ENCODE results near the gene GPR62. TPM values are rescaled to one million over a fixed set of nuclear protein-coding genes. Genes with fewer than 3 reads are reported as not detected.

GPR62 gene
- polyA plus RNA-seq, 1 donor: 0.18 TPM

DNA sequence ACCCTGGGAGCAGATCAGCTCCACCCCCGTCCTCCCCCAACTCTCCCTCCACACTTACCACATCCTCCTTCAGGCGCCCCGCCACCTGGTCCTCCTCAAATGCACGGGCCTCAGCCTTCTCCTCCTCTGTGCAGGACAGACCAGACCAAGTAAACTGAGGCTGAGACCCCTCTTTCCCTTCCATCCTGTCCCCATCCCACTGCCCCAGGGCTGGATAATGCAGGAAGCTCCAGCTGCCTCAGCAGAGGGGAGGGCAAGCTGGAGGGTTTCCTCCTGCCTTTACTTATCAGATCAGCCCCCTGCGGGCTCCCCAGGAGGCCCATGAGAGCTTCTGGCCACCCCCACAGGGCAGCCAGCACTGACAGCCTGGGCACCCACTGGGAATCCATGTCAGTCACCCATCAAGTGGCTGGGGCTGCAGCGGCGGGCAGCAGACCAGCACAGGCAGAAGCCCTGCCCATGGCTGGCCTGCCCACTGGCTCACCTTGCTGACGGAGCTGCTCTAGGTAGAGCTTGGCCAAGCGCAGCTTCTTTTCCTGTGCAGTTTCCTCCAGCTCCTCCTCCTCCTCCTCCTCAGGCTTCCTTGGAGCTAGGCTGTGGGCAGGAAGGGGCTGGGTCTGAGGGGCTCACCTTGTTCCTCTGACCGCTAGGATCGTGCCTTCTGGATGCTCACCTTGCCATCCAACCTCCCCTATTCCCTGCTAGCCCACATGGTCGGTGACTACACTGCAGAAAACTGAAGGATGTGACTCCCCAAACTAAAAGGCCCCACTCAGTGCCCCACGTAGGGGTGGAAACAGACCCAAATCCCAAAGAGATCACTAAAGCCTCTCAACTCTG, 17.4 kb upstream of the GPR62 start:
- Histone ChIP-seq H3K9me3 (ENCODE audit: control insufficient read depth, low read depth, low read length) (no peaks in the 10 kb centered on the region), H3K36me3 (ENCODE audit: control insufficient read depth, insufficient read depth, low read length) (peaks cover 62% of the 10 kb centered on the region), H3K27ac (ENCODE audit: low read length) (no peak overlapping the region), H3K27me3 (ENCODE audit: control insufficient read depth, insufficient read depth, low read length) (no peaks in the 10 kb centered on the region), H3K4me1 (ENCODE audit: control insufficient read depth, insufficient read depth, low read length) (peaks cover 7% of the 10 kb centered on the region), H3K4me3 (ENCODE audit: low read length) (no peak overlapping the region)
- no peak for DNase-seq
- no CpG with 5 or more reads among the region's 13 CpGs for WGBS (ENCODE audit: insufficient coverage, low lambda C conversion rate)

DNA sequence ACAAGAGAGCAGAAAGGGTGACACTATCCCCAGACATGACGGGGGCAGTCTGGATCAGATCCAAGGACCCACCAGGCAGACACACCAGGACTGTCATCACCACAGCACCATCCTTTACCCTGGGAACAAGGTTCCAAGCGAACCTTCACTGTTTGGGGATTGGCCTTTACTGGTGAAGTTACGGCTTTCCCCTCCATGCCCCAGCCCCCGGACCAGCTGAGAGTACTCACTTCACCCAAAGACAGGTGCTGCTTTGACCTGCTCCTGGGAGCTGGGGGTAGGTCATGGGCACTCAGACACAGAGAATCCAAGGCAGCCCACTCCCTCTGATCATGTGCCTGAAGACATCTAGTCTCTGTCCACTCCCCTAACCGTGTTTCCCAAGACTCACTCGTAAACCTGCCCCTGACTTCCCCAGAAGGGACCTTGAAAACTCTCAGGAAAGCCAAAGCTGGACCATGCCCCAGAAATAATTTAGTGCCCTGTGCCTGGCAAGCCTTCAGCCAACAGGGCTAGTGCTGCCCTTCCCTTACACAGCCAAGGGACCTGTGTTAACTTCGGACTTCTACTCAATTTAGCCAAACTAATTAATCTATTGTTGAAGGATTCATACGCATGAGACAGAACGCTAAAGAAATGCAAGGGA, 16.3 kb upstream of the GPR62 start:
- H3K36me3 ChIP-seq (ENCODE audit: control insufficient read depth, insufficient read depth, low read length): peaks cover 53% of the 10 kb centered on the region
- no peak for DNase-seq
- WGBS (ENCODE audit: insufficient coverage, low lambda C conversion rate): 70% methylated on average over 2 of the region's 9 CpGs

DNA sequence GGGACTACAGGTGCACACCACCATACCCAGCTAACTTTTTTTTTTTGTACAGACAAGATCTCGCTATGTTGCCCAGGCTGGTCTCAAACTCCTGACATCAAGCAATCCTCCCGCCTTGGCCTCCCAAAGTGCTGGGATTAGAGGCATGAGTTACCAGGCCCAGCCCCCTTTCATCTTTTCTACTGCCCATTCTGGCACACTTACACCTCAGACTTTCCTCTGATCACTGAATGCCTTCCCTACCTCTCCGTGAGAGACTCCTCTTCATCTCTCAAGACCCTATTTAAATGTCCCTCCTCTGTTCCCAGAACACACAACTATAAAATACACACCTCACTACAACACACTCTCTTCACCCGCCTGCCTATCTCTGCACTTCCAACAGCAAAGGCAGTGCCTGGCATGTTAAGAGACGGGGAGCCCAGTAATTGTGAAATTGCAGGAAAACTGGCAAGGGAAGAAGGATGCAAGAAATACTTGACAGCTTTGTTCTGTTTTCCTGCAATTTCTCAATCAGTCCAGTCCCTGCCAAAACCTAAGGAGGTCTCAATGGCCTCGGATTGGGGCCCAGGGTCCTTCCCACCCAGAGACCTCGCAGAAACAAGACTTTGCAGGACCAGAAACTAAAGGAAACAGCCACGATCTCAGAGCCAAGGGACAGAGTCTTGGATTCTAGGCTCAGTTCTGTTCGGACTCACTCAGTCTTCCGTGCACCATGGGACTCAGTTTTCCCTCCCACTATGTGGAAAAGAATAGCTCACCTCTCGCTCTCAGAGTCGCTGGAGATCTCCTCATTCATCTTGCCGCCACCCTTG, 14.3 kb upstream of the GPR62 start:
- DNase-seq: no peak

More for the DNA sequence above, 16.3 kb upstream of the GPR62 start:
- Histone ChIP-seq H3K4me1 (ENCODE audit: control insufficient read depth, insufficient read depth, low read length) (peaks cover 14% of the 10 kb centered on the region), H3K27me3 (ENCODE audit: control insufficient read depth, insufficient read depth, low read length) (no peaks in the 10 kb centered on the region), H3K9me3 (ENCODE audit: control insufficient read depth, low read depth, low read length) (no peaks in the 10 kb centered on the region), H3K27ac (ENCODE audit: low read length) (no peak overlapping the region), H3K4me3 (ENCODE audit: low read length) (no peak overlapping the region)

DNA sequence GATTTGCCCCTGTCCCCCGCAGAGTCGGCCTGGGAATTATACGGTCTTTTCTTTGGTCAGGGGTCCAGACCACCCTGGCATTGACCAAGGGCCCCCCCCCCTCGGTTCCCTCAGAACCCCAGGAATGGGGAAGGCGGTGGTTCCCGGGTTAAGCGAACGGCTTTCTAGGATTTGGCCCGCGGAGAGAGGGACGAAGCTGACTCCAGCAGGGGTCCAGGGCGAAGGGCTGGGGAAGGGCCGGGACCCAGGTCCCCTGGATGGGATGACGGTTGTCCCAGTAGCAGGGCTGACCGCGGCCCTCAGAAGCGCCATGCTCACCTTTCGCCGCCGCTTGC, 13.8 kb upstream of the GPR62 start:
- WGBS (ENCODE audit: insufficient coverage, low lambda C conversion rate): no CpG with 5 or more reads among the region's 20 CpGs
- Histone ChIP-seq H3K4me1 (ENCODE audit: control insufficient read depth, insufficient read depth, low read length) (peaks cover 14% of the 10 kb centered on the region), H3K36me3 (ENCODE audit: control insufficient read depth, insufficient read depth, low read length) (peaks cover 31% of the 10 kb centered on the region), H3K27ac (ENCODE audit: low read length) (peak overlapping the region; percentile 36), H3K27me3 (ENCODE audit: control insufficient read depth, insufficient read depth, low read length) (no peaks in the 10 kb centered on the region), H3K4me3 (ENCODE audit: low read length) (peak overlapping the region; percentile 90), H3K9me3 (ENCODE audit: control insufficient read depth, low read depth, low read length) (no peaks in the 10 kb centered on the region)
- DNase-seq: no peak

More for the DNA sequence above, 14.3 kb upstream of the GPR62 start:
- 67% methylated on average over 1 of the region's 13 CpGs for WGBS (ENCODE audit: insufficient coverage, low lambda C conversion rate)
- peaks cover 35% of the 10 kb centered on the region for H3K36me3 ChIP-seq (ENCODE audit: control insufficient read depth, insufficient read depth, low read length)
- H3K4me1 ChIP-seq (ENCODE audit: control insufficient read depth, insufficient read depth, low read length): peaks cover 14% of the 10 kb centered on the region
- peak overlapping the region; percentile 90 for H3K4me3 ChIP-seq (ENCODE audit: low read length)
- H3K27ac ChIP-seq (ENCODE audit: low read length): no peak overlapping the region
- H3K9me3 ChIP-seq (ENCODE audit: control insufficient read depth, low read depth, low read length): no peaks in the 10 kb centered on the region
- H3K27me3 ChIP-seq (ENCODE audit: control insufficient read depth, insufficient read depth, low read length): no peaks in the 10 kb centered on the region

DNA sequence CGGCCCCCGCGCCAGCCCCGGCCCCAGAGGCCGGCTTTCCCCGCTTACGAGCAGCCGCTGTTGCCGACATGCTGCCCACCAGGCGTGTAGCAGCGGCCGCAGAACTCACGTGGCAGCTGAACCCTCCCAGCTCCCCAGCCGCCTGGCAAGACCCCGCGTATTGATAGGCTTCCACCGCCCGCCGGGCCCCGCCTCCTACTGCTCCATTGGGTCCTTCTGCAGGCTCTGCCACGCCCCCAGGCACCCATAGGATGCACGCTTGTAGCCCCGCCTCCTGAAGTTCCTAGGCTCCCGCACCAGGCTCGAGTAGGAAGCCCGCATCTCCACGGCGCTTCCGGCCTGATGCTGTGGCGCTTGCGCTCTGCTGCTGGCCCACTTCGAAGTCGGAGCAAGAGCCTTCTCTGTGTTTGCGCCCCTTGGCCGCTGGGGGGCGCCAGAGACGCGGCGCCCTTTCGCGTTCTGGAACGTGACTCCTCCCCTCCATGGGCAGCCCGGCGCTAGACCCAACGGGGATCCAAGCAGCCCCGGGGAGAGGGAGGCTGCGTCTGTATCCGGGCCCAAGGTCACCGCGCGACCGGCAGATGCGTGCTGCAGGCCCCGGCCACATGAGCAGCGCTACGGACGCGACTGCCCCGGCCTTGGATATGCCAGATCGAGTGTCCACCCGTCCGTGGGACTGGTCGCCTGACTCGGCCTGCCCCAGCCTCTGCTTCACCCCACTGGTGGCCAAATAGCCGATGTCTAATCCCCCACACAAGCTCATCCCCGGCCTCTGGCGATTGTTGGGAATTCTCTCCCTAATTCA, 13.2 kb upstream of the GPR62 start, which contains the start of the genes PARP3 and RRP9:
PARP3 (plus strand) TSS at position 566 of the 805 bp plus-strand sequence. CDS start 993 bp downstream, outside the sequence.
RRP9 (minus strand) TSS at position 107 of the 805 bp plus-strand sequence; CDS start at position 70, 37 bp downstream.
- no peaks in the 10 kb centered on the region for H3K27me3 ChIP-seq (ENCODE audit: control insufficient read depth, insufficient read depth, low read length)
- peaks cover 14% of the 10 kb centered on the region for H3K4me1 ChIP-seq (ENCODE audit: control insufficient read depth, insufficient read depth, low read length)
- peak; percentile 100 for DNase-seq
- peak within 1 kb of the TSS; percentile 90 for H3K4me3 ChIP-seq (ENCODE audit: low read length)
- no CpG with 5 or more reads among the region's 67 CpGs for WGBS (ENCODE audit: insufficient coverage, low lambda C conversion rate)
- H3K36me3 ChIP-seq (ENCODE audit: control insufficient read depth, insufficient read depth, low read length): peaks cover 25% of the 10 kb centered on the region
- no peaks in the 10 kb centered on the region for H3K9me3 ChIP-seq (ENCODE audit: control insufficient read depth, low read depth, low read length)
- H3K27ac ChIP-seq (ENCODE audit: low read length): peak within 1 kb of the TSS; percentile 72

DNA sequence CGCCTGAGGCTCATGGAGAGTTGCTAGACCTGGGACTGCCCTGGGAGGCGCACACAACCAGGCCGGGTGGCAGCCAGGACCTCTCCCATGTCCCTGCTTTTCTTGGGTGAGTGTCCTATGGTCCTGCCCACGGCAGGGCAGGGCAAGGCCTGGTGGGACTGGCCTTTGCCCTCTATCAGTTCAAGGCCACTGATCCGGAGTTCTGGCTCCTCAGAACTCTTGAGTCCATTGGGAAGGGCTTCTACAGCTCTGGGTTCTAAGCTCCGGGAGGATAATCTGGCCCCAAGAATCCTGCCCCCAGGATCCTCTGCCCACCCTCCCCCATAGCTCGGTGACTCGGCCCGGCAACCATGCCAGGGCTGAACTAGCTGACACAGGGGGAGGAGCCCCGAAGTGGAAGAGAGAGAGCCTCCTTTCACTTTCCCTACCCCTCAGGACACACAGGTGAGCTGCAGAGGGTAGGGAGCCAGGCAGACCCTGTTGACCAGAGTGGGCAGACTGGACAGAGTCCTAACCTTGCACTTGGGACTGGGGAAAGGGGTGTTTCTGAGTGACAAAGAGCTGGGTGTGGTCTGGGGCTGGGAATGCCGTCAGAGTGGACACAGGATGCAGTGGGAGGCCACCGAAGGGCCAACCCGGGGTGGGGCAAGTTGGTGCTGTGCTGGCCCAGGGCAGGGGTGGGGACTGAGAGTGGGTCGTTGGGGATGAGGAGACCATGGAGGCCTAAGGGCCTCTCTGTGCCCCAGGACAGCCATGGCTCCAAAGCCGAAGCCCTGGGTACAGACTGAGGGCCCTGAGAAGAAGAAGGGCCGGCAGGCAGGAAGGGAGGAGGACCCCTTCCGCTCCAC, 12.4 kb upstream of the GPR62 start:
- Histone ChIP-seq H3K27ac (ENCODE audit: low read length) (peak overlapping the region; percentile 72), H3K9me3 (ENCODE audit: control insufficient read depth, low read depth, low read length) (no peaks in the 10 kb centered on the region), H3K36me3 (ENCODE audit: control insufficient read depth, insufficient read depth, low read length) (peaks cover 17% of the 10 kb centered on the region), H3K4me1 (ENCODE audit: control insufficient read depth, insufficient read depth, low read length) (peaks cover 14% of the 10 kb centered on the region), H3K4me3 (ENCODE audit: low read length) (peak overlapping the region; percentile 40), H3K27me3 (ENCODE audit: control insufficient read depth, insufficient read depth, low read length) (no peaks in the 10 kb centered on the region)
- WGBS (ENCODE audit: insufficient coverage, low lambda C conversion rate): no CpG with 5 or more reads among the region's 17 CpGs
- DNase-seq: peak; percentile 72 to 86

DNA sequence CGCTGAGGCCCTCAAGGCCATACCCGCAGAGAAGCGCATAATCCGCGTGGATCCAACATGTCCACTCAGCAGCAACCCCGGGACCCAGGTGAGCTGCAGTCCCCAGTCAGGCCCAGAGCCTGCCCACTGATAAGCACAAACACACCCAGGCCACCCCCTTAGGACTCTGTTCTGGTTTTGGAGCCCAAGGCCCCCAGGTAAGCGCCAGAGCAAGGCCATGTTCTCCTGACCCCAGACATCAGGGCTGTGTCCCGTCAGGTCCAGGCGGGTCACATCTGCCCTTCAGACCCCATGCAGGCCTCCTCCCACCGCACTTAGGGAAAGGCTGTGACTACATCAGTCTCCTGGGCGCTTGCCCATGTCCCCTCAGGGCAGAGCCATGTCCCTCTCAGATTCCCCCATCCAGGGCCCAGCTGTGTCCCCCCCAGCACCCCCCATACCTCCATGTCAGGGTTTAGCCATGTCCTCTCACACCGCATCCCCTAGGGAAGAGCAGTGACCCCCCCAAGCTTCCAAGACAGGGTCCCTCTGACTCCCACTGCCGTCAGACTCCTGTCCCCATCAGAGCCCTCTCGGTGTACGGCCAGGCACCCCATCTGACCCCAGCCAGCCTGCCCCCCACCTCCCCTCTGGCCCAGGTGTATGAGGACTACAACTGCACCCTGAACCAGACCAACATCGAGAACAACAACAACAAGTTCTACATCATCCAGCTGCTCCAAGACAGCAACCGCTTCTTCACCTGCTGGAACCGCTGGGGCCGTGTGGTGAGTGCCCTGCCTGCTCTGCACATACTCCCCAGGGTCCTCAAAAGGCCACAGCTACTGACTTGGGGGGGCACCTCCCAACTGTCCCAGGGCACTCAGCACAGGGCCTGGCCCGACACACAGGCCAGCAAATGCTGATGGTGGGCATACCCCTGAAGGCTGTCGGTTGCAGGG, 11.5 kb upstream of the GPR62 start:
- WGBS (ENCODE audit: insufficient coverage, low lambda C conversion rate): no CpG with 5 or more reads among the region's 21 CpGs
- Histone ChIP-seq H3K4me1 (ENCODE audit: control insufficient read depth, insufficient read depth, low read length) (peaks cover 14% of the 10 kb centered on the region), H3K4me3 (ENCODE audit: low read length) (no peak overlapping the region), H3K9me3 (ENCODE audit: control insufficient read depth, low read depth, low read length) (no peaks in the 10 kb centered on the region), H3K27ac (ENCODE audit: low read length) (no peak overlapping the region), H3K27me3 (ENCODE audit: control insufficient read depth, insufficient read depth, low read length) (no peaks in the 10 kb centered on the region), H3K36me3 (ENCODE audit: control insufficient read depth, insufficient read depth, low read length) (peaks cover 8% of the 10 kb centered on the region)
- no peak for DNase-seq

DNA sequence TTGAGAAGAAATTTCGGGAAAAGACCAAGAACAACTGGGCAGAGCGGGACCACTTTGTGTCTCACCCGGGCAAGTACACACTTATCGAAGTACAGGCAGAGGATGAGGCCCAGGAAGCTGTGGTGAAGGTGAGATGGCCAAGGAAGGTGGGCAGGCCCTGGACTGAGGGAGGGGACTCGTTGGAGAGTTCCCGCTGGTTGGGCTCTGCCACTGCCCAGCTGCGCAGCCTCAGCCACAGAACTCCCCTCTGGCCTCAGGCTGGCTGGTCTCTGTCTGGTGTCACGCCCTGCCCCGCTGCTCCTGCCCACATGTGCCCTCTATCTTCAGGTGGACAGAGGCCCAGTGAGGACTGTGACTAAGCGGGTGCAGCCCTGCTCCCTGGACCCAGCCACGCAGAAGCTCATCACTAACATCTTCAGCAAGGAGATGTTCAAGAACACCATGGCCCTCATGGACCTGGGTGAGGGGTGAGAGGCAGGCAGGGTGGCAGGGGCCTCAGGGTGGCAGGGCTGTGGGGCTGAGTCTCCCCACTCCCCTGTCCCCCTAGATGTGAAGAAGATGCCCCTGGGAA, 10.6 kb upstream of the GPR62 start:
- Histone ChIP-seq H3K27me3 (ENCODE audit: control insufficient read depth, insufficient read depth, low read length) (no peaks in the 10 kb centered on the region), H3K36me3 (ENCODE audit: control insufficient read depth, insufficient read depth, low read length) (peaks cover 2% of the 10 kb centered on the region), H3K9me3 (ENCODE audit: control insufficient read depth, low read depth, low read length) (no peaks in the 10 kb centered on the region), H3K27ac (ENCODE audit: low read length) (no peak overlapping the region), H3K4me1 (ENCODE audit: control insufficient read depth, insufficient read depth, low read length) (peaks cover 14% of the 10 kb centered on the region), H3K4me3 (ENCODE audit: low read length) (no peak overlapping the region)
- no peak for DNase-seq
- WGBS (ENCODE audit: insufficient coverage, low lambda C conversion rate): 83% methylated on average over 1 of the region's 11 CpGs
